Heart left ventricle (tissue), 13 donors: Measurements from ENCODE around the gene CYTH1.

Source experiments
- POLR2A ChIP-seq, 2 donors: fragments of 450-650 bp; IDR thresholded peaks; one replicate each; pipeline ENCODE4 v1.6.1; 2017; ENCODE audit warnings: antibody characterized with exemption in 2 of 2, mild to moderate bottlenecking in 2 of 2, moderate library complexity in 2 of 2
- TF ChIP-seq, protein P1 (sequence below), 12 donors: fragments of 200-600 bp; sonication (generic) in 4 of 12; IDR thresholded peaks; one replicate each; pipeline versions ENCODE4 v1.5.0 to v1.8.0; 2018 to 2022; ENCODE audit warnings: antibody characterized with exemption in 12 of 12, mild to moderate bottlenecking in 5 of 12
- donor health status: ischemic (EF 13 %, LVEDD 7.1; RV severe dilation, severe dysfunction).
- donor health status: DM: no; HTN: yes; CAD: no.
- donor health status: DM: no; HTN: no; CAD: no.
- donor health status: ischemic (EF 25% LVEDD 6.9; RV normal size, moderate dysfunction).
- donor health status: ischemic (EF 25% LVEDD 5.7; RV mildly dilated, moderate dysfunction).
- donor health status: ischemic (EF 35%, LVEDD 5.7; RV mildly dilated, moderate dysfunction).
- donor health status: nonischemic (EF 11% LVEDD 7.7; RV severe dilation, severe dysfunction).
- donor health status: DM: yes; HTN: yes; CAD: no.
- donor health status: PGD.
- donor health status: ischemic (EF 29% LVEDD 5.4; RV normal size, mild dysfunction).
- donor health status: nonischemic (EF 23%, LVEDD 6.1; RV moderate dilation, normal function).

DNA sequence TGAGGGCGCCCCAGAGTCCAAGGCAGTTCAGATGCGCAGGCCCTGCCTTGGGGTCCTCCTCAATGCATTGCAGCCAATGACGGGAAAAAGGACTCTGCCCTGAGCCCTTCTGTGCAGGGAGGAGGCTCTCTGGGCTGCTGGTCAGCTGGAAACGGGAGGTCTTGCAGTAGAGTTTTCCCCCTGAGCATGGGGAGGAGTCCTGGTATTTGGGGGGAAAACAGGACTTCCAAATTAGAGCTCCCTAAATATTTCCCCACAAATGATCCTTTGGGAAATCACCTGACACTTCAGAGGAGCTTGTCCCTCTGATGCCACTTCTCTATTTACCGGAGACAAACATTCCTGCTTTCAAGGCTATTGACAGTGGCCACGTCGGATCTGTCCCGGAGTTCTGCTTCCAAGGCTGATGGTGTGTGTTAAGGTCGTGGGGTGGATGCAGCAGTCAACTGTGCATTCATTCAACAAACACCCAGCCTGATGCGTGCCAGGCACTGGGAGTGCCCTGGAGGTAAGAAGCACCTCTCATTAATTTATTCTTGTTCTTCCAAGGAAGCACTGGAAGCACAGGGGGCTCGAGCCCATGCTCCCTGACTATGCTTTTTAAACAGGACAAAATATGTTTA lies 131.9 kb downstream of the CYTH1 start:
- TF ChIP-seq, protein P1, sequence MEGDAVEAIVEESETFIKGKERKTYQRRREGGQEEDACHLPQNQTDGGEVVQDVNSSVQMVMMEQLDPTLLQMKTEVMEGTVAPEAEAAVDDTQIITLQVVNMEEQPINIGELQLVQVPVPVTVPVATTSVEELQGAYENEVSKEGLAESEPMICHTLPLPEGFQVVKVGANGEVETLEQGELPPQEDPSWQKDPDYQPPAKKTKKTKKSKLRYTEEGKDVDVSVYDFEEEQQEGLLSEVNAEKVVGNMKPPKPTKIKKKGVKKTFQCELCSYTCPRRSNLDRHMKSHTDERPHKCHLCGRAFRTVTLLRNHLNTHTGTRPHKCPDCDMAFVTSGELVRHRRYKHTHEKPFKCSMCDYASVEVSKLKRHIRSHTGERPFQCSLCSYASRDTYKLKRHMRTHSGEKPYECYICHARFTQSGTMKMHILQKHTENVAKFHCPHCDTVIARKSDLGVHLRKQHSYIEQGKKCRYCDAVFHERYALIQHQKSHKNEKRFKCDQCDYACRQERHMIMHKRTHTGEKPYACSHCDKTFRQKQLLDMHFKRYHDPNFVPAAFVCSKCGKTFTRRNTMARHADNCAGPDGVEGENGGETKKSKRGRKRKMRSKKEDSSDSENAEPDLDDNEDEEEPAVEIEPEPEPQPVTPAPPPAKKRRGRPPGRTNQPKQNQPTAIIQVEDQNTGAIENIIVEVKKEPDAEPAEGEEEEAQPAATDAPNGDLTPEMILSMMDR (IDR thresholded peaks at IDR 0.05): no peak
- TF ChIP-seq POLR2A (IDR thresholded peaks at IDR 0.05): no peak
